Measurements from ENCODE around the gene PRRC2B.

GRCh38 chr9:131422241-131422792 lies 28.4 kb downstream of the PRRC2B start:
- TF ChIP-seq CTCF (IDR thresholded peaks at IDR 0.05; ENCODE audit: low read depth, low read length) (no peak), EZH2phosphoT487 (IDR thresholded peaks at IDR 0.05; ENCODE audit: low read depth) (no peak)
